SK-N-SH (cell line): ENCODE data around the gene USP48.

Experiments
- CTCF ChIP-seq: fragments of 200-600 bp; sonication (generic); IDR thresholded peaks from 2 replicates; pipeline ENCODE4 v1.6.1; 2017; ENCODE audit warnings: antibody characterized with exemption, mild to moderate bottlenecking, moderate library complexity
- EZH2phosphoT487 ChIP-seq: fragments of 200-600 bp; sonication (generic); IDR thresholded peaks from 2 replicates; pipeline ENCODE4 v1.6.1; 2017; ENCODE audit warnings: low read depth, mixed run types, mild to moderate bottlenecking, antibody characterized with exemption, moderate library complexity, borderline replicate concordance
- FOXM1 ChIP-seq: IDR thresholded peaks from 2 replicates; pipeline ENCODE4 v1.4.0; 2012; ENCODE audit warnings: low read depth, mild to moderate bottlenecking
- POLR2AphosphoS5 ChIP-seq: IDR thresholded peaks from 2 replicates; pipeline ENCODE4 v1.6.1; 2012; ENCODE audit warnings: low read depth, low read length
- REST ChIP-seq: IDR thresholded peaks from 2 replicates; pipeline ENCODE4 v1.6.1; 2012; ENCODE audit warnings: mild to moderate bottlenecking, low read depth, low read length, moderate library complexity
- SMC3 ChIP-seq: IDR thresholded peaks from 2 replicates; pipeline ENCODE4 v1.6.1; 2012; ENCODE audit warnings: low read depth, low read length, improper control_type of control experiment

- TF ChIP-seq CTCF: no peak
- no peak for TF ChIP-seq REST
- TF ChIP-seq EZH2phosphoT487: no peak
- no peak for TF ChIP-seq SMC3
- TF ChIP-seq FOXM1: no peak
- no peak for TF ChIP-seq POLR2AphosphoS5
Measured at GRCh38 chr1:21634806-21635535, 148.0 kb downstream of the USP48 start.
